ENCODE measurements around the gene DLL3. TPM values are rescaled to one million over a fixed set of nuclear protein-coding genes. Genes with fewer than 3 reads are reported as not detected.

The DLL3 gene
- polyA plus RNA-seq, 3 donors from 2014 or later, result not detected

- peaks cover 0 to 5% (median 3%) of the 10 kb centered on the region in 3 donors for H3K36me3 Mint-ChIP-seq
- H3K4me3 Mint-ChIP-seq, result peak within 1 kb of the TSS in 4 of 5 donors; percentile 4 to 66 (median 38)
- H3K4me1 Mint-ChIP-seq, result peaks cover 7% of the 10 kb centered on the region in 2 donors
- no peak within 1 kb of the TSS for H3K27ac Mint-ChIP-seq
- no peak for DNase-seq
- H3K27me3 Mint-ChIP-seq (ENCODE audit: low read depth in 3 of 3), result peaks cover 13 to 36% (median 22%) of the 10 kb centered on the region in 3 donors
- peaks cover 0 to 2% (median 0%) of the 10 kb centered on the region in 6 donors for H3K9me3 Mint-ChIP-seq
Observed at GRCh38 chr19:39514840-39515550, 16.2 kb downstream of the DLL3 start, which contains the start of gene SELENOV. TSS of gene SELENOV (plus strand) at chr19:39515139. CDS start at chr19:39515213, 74 bp downstream.

DNA sequence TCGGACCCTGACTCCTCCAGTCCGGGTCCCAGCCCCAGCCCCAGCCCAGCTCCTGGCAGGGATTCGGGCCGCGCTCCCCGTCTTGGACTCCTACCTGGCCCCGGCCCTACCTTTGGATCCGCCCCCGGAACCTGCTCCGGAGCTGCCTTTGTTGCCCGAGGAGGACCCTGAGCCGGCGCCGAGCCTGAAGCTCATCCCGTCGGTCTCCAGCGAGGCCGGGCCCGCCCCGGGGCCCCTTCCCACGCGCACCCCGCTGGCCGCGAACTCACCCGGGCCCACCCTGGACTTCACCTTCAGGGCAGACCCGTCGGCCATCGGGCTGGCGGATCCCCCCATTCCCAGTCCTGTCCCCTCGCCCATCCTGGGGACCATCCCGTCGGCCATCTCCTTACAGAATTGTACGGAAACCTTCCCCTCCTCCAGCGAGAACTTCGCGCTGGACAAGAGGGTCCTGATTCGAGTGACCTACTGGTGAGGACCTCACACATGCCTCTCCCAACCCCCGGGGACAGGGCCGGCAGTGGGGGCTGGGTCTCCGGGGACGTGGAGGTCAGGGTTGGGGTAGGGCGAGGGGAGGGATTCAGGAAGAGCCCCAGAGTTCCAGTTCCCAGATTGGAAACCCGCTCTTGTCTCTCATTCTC lies 16.9 kb downstream of the DLL3 start:
- peaks cover 7% of the 10 kb centered on the region in 2 donors for H3K4me1 Mint-ChIP-seq
- H3K36me3 Mint-ChIP-seq, result peaks cover 0 to 5% (median 3%) of the 10 kb centered on the region in 3 donors
- H3K27me3 Mint-ChIP-seq (ENCODE audit: low read depth in 3 of 3), result peaks cover 13 to 36% (median 19%) of the 10 kb centered on the region in 3 donors
- H3K27ac Mint-ChIP-seq, result no peak overlapping the region
- peaks cover 0 to 2% (median 0%) of the 10 kb centered on the region in 6 donors for H3K9me3 Mint-ChIP-seq
- DNase-seq, result no peak
- H3K4me3 Mint-ChIP-seq, result peak overlapping the region in 2 of 5 donors; percentile 51 to 56

DNA sequence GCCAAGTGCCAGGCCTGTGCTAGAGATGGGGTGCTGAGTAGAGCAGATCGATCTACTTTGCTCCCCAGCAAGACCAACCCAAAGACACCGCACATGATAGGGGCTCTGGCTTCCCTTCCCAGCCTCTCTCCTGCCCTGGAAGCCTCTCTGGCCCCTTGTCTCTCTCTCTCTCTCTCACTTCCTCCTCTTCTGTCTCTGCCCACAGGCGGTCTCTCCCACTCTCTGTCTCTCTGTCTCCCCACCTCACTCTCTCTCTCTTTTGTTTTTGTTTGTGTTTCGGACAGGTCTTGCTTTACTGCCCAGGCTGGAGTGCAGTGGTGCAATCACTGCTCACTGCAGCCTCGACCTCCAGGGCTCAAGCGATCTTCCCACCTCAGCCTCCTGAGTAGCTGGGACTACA lies 17.5 kb downstream of the DLL3 start:
- Mint-ChIP-seq H3K9me3 (peaks cover 0 to 2% (median 0%) of the 10 kb centered on the region in 6 donors), H3K4me1 (peaks cover 7% of the 10 kb centered on the region in 2 donors), H3K4me3 (peak overlapping the region in 3 of 5 donors; percentile 18 to 56 (median 51)), H3K27ac (no peak overlapping the region), H3K36me3 (peaks cover 0 to 5% (median 3%) of the 10 kb centered on the region in 3 donors), H3K27me3 (ENCODE audit: low read depth in 3 of 3) (peaks cover 13 to 36% (median 18%) of the 10 kb centered on the region in 3 donors)
- no peak for DNase-seq

- peaks cover 7% of the 10 kb centered on the region in 2 donors for H3K4me1 Mint-ChIP-seq
- peaks cover 0 to 2% (median 0%) of the 10 kb centered on the region in 6 donors for H3K9me3 Mint-ChIP-seq
- no peak overlapping the region for H3K4me3 Mint-ChIP-seq
- peaks cover 13 to 31% (median 16%) of the 10 kb centered on the region in 3 donors for H3K27me3 Mint-ChIP-seq (ENCODE audit: low read depth in 3 of 3)
- no peak for DNase-seq
- no peak overlapping the region for H3K27ac Mint-ChIP-seq
- H3K36me3 Mint-ChIP-seq, result peaks cover 0 to 5% (median 3%) of the 10 kb centered on the region in 3 donors
Observed at GRCh38 chr19:39517432-39517831, 18.7 kb downstream of the DLL3 start.

GRCh38 chr19:39518458-39518857 lies 19.7 kb downstream of the DLL3 start:
- no peak for DNase-seq
- Mint-ChIP-seq H3K27me3 (ENCODE audit: low read depth in 3 of 3) (peaks cover 11 to 25% (median 13%) of the 10 kb centered on the region in 3 donors), H3K4me3 (no peak overlapping the region), H3K27ac (no peak overlapping the region), H3K4me1 (peaks cover 7% of the 10 kb centered on the region in 2 donors), H3K36me3 (peaks cover 0 to 5% (median 3%) of the 10 kb centered on the region in 3 donors), H3K9me3 (peaks cover 0 to 2% (median 0%) of the 10 kb centered on the region in 6 donors)

DNA sequence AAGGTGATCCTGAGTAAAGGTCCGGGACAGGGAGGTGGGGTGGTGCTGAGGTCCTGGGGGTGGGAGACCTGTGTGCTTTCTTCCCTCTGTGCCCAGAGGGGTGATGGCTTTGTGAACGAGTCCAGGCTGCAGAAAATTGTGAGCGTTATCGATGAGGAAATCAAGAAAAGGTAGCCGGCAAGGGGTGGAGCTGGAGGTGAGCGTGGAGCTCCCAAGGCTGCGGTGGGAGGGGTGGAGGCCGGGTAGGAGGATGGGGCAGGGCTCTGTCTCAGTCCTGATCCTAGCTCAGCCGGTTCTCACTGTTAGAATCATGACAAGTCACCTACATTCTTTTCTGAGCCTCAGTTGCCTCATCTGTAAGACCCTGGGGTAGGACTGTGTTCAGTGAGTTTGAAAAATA lies 20.2 kb downstream of the DLL3 start:
- no peak overlapping the region for H3K27ac Mint-ChIP-seq
- peaks cover 11 to 24% (median 12%) of the 10 kb centered on the region in 3 donors for H3K27me3 Mint-ChIP-seq (ENCODE audit: low read depth in 3 of 3)
- H3K4me1 Mint-ChIP-seq, result peaks cover 7% of the 10 kb centered on the region in 2 donors
- no peak overlapping the region for H3K4me3 Mint-ChIP-seq
- H3K36me3 Mint-ChIP-seq, result peaks cover 0 to 5% (median 3%) of the 10 kb centered on the region in 3 donors
- H3K9me3 Mint-ChIP-seq, result peaks cover 0 to 2% (median 0%) of the 10 kb centered on the region in 6 donors
- DNase-seq, result no peak

DNA sequence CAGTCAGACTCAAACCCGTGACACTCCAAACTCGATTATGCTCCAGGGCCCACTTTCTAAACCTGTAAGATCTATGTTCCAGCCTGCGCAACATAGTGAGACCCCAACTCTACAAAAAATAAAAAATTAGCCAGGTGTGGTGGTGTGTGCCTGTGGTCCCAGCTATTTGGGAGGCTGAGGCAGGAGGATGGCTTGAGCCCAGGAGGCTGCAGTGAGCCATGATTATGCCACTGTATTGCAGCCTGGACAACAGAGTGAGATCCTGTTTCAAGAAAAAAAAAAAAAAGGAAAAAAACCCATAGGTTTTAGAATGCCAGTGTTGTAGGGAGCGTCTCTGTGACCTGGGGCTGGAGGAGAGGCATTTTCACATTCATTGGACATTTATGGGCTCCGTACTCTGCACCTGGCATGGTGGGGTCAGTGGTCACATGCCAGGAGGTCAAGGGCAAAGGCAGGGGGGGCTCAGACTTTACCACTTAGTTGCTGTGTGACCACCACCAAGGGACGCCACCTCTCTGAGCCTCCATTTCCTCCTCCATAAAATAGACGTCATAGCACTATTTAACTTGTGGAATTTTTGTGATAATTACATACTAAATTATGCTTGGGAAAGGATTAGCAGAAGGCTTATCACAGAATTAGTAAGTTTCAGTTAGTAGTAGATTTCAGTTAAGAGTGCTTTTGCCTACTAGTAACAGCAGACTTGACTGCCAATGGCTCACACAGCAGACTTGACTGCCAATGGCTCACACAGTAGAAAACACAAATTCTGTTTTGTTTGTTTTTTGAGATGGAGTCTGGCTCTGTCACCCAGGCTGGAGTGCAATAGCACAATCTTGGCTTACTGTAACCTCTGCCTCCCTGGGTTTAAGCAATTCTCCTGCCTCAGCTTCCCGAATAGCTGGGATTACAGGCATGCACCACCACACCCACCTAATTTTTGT lies 22.1 kb downstream of the DLL3 start:
- DNase-seq, result no peak
- Mint-ChIP-seq H3K9me3 (peaks cover 0 to 2% (median 0%) of the 10 kb centered on the region in 6 donors), H3K4me3 (no peak overlapping the region), H3K27ac (no peak overlapping the region), H3K36me3 (peaks cover 0 to 5% (median 3%) of the 10 kb centered on the region in 3 donors), H3K4me1 (peaks cover 2 to 7% of the 10 kb centered on the region in 2 donors), H3K27me3 (ENCODE audit: low read depth in 3 of 3) (peaks cover 7 to 15% (median 7%) of the 10 kb centered on the region in 3 donors)

GRCh38 chr19:39524495-39524894 lies 25.7 kb downstream of the DLL3 start:
- peaks cover 0 to 6% of the 10 kb centered on the region in 2 donors for H3K4me1 Mint-ChIP-seq
- H3K27ac Mint-ChIP-seq, result no peak overlapping the region
- H3K36me3 Mint-ChIP-seq, result peaks cover 0 to 4% (median 0%) of the 10 kb centered on the region in 3 donors
- no peak for DNase-seq
- no peaks in the 10 kb centered on the region for H3K27me3 Mint-ChIP-seq (ENCODE audit: low read depth in 3 of 3)
- H3K9me3 Mint-ChIP-seq, result no peaks in the 10 kb centered on the region
- no peak overlapping the region for H3K4me3 Mint-ChIP-seq

DNA sequence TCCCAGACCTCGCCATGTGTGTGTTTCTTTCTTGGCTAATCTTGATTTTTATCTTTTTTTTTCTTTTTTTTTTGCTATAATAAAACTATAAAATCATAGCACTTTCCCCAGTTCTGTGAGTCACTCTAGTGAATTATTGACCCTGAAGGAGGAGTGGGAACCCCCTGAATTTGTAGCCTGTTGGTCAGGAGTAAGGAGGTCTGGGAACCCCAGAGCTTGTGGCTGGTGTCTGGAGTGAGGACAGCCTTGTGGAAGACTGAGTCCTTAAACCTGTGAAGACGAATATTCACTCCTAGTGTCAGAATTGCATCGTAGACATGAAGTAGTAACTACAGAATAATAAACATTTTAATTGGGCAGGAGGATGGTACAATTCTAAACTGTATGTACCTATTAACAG lies 26.5 kb downstream of the DLL3 start:
- peaks cover 0 to 6% of the 10 kb centered on the region in 2 donors for H3K4me1 Mint-ChIP-seq
- H3K9me3 Mint-ChIP-seq, result no peaks in the 10 kb centered on the region
- H3K4me3 Mint-ChIP-seq, result no peak overlapping the region
- peaks cover 0 to 4% (median 0%) of the 10 kb centered on the region in 3 donors for H3K36me3 Mint-ChIP-seq
- H3K27ac Mint-ChIP-seq, result peak overlapping the region in 1 of 6 donors; percentile 34
- DNase-seq, result no peak
- H3K27me3 Mint-ChIP-seq (ENCODE audit: low read depth in 3 of 3), result no peaks in the 10 kb centered on the region

GRCh38 chr19:39531834-39532232 lies 33.1 kb downstream of the DLL3 start:
- peaks cover 0 to 4% (median 0%) of the 10 kb centered on the region in 3 donors for H3K36me3 Mint-ChIP-seq
- peaks cover 17 to 31% of the 10 kb centered on the region in 2 donors for H3K4me1 Mint-ChIP-seq
- no peaks in the 10 kb centered on the region for H3K9me3 Mint-ChIP-seq
- H3K27me3 Mint-ChIP-seq (ENCODE audit: low read depth in 3 of 3), result peaks cover 3 to 8% (median 5%) of the 10 kb centered on the region in 3 donors
- H3K27ac Mint-ChIP-seq, result peak overlapping the region; percentile 64 to 89 (median 80)
- DNase-seq, result no peak
- H3K4me3 Mint-ChIP-seq, result peak overlapping the region; percentile 91 to 95 (median 93)

GRCh38 chr19:39532233-39533002 lies 33.7 kb downstream of the DLL3 start, which contains the start of gene EID2B:
TSS of gene EID2B (minus strand) at chr19:39532852. CDS start at chr19:39532802, 50 bp downstream.
- H3K4me3 Mint-ChIP-seq, result peak within 1 kb of the TSS; percentile 91 to 95 (median 93)
- H3K4me1 Mint-ChIP-seq, result peaks cover 17 to 31% of the 10 kb centered on the region in 2 donors
- peak; percentile 95 to 96 (median 95) for DNase-seq
- peaks cover 0 to 4% (median 0%) of the 10 kb centered on the region in 3 donors for H3K36me3 Mint-ChIP-seq
- H3K9me3 Mint-ChIP-seq, result no peaks in the 10 kb centered on the region
- peak within 1 kb of the TSS; percentile 82 to 93 (median 88) for H3K27ac Mint-ChIP-seq
- peaks cover 3 to 8% (median 5%) of the 10 kb centered on the region in 3 donors for H3K27me3 Mint-ChIP-seq (ENCODE audit: low read depth in 3 of 3)

- H3K27ac Mint-ChIP-seq, result peak overlapping the region in 4 of 6 donors; percentile 84 to 93 (median 90)
- H3K4me3 Mint-ChIP-seq, result peak overlapping the region; percentile 65 to 95 (median 93)
- peaks cover 22 to 33% of the 10 kb centered on the region in 2 donors for H3K4me1 Mint-ChIP-seq
- no peak for DNase-seq
- peaks cover 3 to 8% (median 5%) of the 10 kb centered on the region in 3 donors for H3K27me3 Mint-ChIP-seq (ENCODE audit: low read depth in 3 of 3)
- H3K36me3 Mint-ChIP-seq, result peaks cover 0 to 4% (median 0%) of the 10 kb centered on the region in 3 donors
- H3K9me3 Mint-ChIP-seq, result no peaks in the 10 kb centered on the region
Observed at GRCh38 chr19:39533003-39533512, 34.3 kb downstream of the DLL3 start.

All from immature natural killer cell (primary cell).